GM12801 (cell line): ENCODE data around the gene AMH.

ENCODE experiments used
- TF ChIP-seq, protein P1 (sequence below): IDR thresholded peaks from one replicate; pipeline ENCODE4 v1.5.1; 2011; ENCODE audit warnings: control low read depth; ENCODE audit not compliant: insufficient read length; ENCODE audit errors: extremely low read depth

Gene AMH

DNA sequence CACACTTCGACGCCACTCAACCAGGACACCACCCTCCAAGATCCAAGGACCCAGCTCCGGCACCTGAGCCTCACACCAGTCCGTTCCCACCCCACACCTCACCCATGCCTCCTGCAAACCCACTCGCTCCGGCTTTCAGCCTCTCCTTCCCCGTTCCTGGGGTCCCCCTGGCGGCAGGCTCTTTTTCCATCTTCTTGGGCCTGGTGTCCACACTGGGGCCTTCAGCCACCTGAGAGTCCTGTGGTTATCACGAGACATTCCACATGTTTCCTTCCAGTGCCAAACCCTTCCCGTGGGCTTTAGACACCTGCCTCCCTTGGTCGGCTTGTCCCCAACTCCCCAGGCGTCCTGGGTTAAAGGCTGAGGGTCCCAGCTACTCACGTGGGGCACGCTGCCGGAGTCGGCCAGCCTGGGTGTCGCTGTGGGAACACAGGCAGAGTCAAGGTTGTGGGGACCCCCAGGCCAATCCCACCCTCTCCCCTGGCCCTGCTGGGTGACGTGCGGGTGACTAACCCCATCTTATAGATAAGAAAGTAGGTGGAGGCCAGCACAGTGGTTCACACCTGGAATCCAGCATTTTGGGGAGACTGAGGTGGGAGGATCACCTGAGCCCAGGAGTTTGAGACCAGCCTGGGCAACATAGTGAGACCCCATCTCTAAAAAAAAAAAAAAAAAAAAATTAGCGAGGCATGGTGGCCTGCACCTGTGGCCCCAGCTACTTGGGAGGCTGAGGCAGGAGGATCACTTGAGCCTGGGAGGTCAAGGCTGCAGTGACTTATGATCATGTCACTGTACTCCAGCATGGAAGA, 5.1 kb downstream of the AMH start:
- TF ChIP-seq, protein P1, sequence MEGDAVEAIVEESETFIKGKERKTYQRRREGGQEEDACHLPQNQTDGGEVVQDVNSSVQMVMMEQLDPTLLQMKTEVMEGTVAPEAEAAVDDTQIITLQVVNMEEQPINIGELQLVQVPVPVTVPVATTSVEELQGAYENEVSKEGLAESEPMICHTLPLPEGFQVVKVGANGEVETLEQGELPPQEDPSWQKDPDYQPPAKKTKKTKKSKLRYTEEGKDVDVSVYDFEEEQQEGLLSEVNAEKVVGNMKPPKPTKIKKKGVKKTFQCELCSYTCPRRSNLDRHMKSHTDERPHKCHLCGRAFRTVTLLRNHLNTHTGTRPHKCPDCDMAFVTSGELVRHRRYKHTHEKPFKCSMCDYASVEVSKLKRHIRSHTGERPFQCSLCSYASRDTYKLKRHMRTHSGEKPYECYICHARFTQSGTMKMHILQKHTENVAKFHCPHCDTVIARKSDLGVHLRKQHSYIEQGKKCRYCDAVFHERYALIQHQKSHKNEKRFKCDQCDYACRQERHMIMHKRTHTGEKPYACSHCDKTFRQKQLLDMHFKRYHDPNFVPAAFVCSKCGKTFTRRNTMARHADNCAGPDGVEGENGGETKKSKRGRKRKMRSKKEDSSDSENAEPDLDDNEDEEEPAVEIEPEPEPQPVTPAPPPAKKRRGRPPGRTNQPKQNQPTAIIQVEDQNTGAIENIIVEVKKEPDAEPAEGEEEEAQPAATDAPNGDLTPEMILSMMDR, result no peak

DNA sequence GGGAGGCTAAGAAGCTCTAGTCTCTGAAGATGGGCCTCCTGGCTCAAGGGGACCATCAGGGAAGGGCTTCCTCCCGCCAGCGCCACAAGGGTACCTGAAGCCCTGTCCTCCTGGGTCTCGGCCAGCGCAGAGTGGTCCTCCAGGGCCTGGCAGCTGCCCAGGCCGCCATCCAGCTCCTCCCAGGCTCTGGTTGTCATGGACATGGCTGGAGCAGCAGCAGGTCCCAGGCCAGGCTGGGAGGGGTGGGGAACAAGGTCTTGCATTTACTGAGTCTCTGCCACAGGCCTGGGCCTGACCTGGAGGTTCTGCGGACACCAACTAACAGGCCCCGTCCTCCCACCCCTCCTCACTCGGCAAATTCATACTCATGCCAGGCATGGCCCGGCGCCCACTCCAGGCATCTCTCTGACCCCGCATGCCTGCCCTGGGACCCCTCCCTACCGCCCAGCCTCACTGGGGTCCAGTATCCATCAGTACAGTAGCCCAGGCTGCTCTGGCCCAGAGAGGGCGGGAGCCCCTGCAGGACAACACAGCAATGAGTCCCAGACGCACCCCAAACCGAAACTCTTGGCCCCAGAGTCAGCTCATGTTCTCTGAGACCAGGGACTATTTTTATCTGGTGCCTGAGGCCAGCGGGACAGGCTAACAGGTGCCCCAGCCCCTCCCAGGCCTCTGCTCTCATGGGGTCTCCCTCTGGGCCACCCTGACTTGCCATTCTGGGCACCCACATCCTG, 6.2 kb downstream of the AMH start:
- TF ChIP-seq, protein P1, result no peak

DNA sequence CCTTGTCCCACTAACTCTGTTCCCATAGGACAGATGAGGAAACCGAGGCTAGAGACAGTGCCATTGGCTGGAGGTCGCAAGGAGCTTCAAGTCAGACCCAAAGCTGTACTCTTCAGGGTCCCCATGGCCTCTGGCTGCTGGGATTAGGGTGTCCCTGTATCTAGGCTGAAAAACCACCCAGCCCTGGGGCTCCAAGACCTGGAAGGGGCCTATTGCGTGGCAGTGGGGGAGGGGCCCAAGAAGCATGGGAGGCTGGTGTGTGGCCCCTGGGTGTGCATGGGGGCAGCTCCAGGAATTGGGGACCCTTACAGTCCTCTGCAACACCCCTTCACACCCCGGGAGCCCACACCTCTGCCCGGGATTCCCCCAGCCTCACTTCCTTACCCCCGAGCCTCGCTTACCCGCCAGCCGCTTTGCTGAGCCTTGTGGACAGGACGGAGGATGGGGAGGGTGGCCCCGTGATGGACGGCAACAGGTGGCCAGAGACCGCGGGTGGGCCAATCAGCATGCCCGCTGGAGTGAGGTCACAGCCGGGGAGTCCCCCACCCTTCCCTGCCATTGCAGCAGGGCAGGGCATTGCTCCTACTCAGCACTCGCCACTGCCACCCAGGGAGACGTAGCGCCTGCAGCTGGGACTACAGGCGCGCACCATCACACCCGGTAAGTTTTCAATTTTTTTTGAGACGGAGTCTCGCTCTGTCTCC, 7.0 kb downstream of the AMH start, which contains the start of gene JSRP1:
TSS of gene JSRP1 (minus strand) at position 436 of the 704 bp plus-strand sequence. CDS start 1,103 bp downstream, outside the sequence.
- TF ChIP-seq, protein P1, result no peak

DNA sequence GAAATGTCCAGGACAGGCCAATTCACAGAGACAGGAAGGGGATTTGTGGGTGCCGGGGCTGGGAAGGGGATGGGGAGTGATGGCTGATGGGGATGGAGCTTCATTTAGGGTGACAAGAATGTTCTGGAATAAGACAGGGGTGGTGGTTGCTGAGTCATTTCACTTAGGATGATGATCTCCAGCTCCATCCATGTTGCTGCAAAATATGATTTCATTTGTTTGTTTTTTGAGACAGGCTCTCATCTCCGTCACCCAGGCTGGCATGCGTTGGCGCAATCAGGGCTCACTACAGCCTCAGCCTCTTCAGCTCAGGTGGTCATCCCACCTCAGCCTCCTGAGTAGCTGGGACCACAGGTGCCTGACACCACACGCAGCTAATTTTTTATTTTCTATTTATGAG, 10.2 kb downstream of the AMH start:
- TF ChIP-seq, protein P1, result no peak

DNA sequence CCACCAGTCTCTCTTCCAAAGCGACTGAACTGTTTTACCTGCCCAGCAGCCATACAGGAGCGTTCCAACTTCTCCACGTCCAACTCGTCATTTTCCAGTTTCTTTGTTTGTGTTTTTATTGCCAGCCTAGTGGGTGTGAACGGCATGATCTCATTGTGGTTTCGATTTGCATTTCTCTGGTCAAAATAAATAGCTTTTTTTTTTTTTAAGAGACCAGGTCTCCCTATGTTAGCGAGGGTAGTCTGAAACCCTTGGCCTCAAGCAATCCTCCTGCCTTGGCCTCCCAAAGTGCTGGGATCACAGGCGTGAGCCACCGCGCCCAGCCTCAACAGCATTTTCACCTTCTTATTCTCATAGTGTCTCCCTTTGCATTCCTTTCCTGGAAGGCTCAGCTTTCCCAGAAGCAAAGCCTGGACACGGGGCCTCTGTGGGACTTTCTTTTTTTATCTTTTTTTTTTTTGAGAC, 11.2 kb downstream of the AMH start:
- TF ChIP-seq, protein P1, result no peak

DNA sequence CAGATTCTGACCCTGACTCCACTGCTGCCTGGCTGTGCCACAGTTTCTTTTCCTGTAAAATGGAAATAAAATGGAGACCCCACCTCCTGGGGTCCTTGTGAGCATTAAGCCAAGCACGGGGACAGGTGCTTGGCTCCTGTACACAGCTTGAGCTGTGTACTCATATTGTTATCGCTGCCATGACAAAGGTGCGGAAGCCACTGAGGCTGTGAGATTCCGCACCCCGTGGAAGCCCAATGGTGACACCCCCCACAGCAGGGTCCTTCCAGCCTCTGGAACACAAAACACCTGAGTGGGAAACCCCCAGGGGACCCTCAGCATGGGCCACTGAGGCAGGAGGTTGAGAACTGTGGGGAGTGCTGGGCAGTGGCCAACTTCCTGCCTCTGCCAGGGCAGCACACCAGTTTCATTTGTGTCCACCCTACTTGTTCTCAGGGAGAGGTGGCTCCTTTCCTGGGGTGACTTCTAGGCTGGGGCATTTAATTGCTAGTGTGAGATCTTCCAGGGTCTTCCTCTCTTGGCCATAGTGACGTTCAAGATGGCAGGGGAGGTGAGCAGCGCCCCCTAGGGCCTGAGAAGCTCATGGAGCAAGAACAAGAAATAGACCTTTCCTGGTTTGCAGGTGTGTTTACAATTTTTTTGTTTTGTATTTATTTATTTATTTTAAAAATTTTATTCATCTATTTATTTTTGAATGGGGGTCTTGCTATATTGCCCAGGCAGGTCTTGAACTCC, 12.5 kb downstream of the AMH start:
- TF ChIP-seq, protein P1, result no peak
